Activated CD4-positive, alpha-beta T cell treated with anti-CD3 and anti-CD28 coated beads, Interleukin-2, amount 50 U/mL, for 16 hours (primary cell): ENCODE data around the gene OLFM2.
"Not testable (repeated sequence)": the region's sequence is repeated elsewhere in the genome, so short reads cannot be mapped to it uniquely, and the experiment has no call there.

Experiments used
- DNase-seq: peaks from one replicate; pipeline ENCODE4 v3.0.0-alpha.2; 2020

Gene OLFM2

GRCh38 chr19:9857920-9858746 lies 78.2 kb downstream of the OLFM2 start:
- peak; percentile 29 for DNase-seq

GRCh38 chr19:9857076-9857721 lies 79.1 kb downstream of the OLFM2 start:
- DNase-seq, result no peak

- DNase-seq, result no peak
Measured at GRCh38 chr19:9856609-9857008, 79.7 kb downstream of the OLFM2 start.

- no peak for DNase-seq
Measured at GRCh38 chr19:9854282-9854846, 82.0 kb downstream of the OLFM2 start.

- no peak for DNase-seq
Measured at GRCh38 chr19:9850235-9850959, 85.9 kb downstream of the OLFM2 start.

GRCh38 chr19:9849791-9850190 lies 86.5 kb downstream of the OLFM2 start:
- no peak for DNase-seq

GRCh38 chr19:9848762-9849161 lies 87.6 kb downstream of the OLFM2 start:
- DNase-seq, result no peak

- DNase-seq, result no peak
Measured at GRCh38 chr19:9848060-9848459, 88.3 kb downstream of the OLFM2 start.

- DNase-seq, result peak; percentile 30
Measured at GRCh38 chr19:9847087-9847671, 89.1 kb downstream of the OLFM2 start.

- DNase-seq, result not testable (repeated sequence)
Measured at GRCh38 chr19:9843626-9844273, 92.6 kb downstream of the OLFM2 start.

GRCh38 chr19:9842834-9843625 lies 93.3 kb downstream of the OLFM2 start:
- DNase-seq, result no peak

- no peak for DNase-seq
Measured at GRCh38 chr19:9839415-9839814, 96.9 kb downstream of the OLFM2 start.

GRCh38 chr19:9838324-9838723 lies 98.0 kb downstream of the OLFM2 start:
- DNase-seq, result no peak

GRCh38 chr19:9836021-9836420 lies 100.3 kb downstream of the OLFM2 start:
- DNase-seq, result no peak

GRCh38 chr19:9835507-9835949 lies 100.8 kb downstream of the OLFM2 start:
- DNase-seq, result no peak

- peak; percentile 99 for DNase-seq
Measured at GRCh38 chr19:9834726-9835506, 101.4 kb downstream of the OLFM2 start, which contains the start of gene PIN1. PIN1 (plus strand) TSS chr19:9835318; CDS start chr19:9835345, 27 bp downstream.

GRCh38 chr19:9834307-9834725 lies 102.0 kb downstream of the OLFM2 start:
- DNase-seq, result no peak

- no peak for DNase-seq
Measured at GRCh38 chr19:9828551-9829063, 107.7 kb downstream of the OLFM2 start.

GRCh38 chr19:9827289-9828238 lies 108.8 kb downstream of the OLFM2 start, which contains the start of gene UBL5:
UBL5 (plus strand) TSS chr19:9827918; CDS start chr19:9828338, 420 bp downstream.
- DNase-seq, result peak; percentile 94
